Frontal cortex (tissue), 4 donors: ENCODE measurements around the gene IL36B. TPM values are rescaled to one million over a fixed set of nuclear protein-coding genes. Genes with fewer than 3 reads are reported as not detected.

Experiments used
- DNase-seq, 2 donors: peaks; one replicate each; pipeline ENCODE4 v3.0.0; 2012; ENCODE audit warnings: low spot score in 2 of 2
- FAIRE-seq: peaks from 2 replicates; lab custom pipeline; 2012; peaks lifted over from hg19 to GRCh38; lab: Jason Lieb, UNC
- total RNA-seq: library from RNA; depleted of rRNA; stranded (reverse); fragments of >200 nt; gene quantifications from one replicate; pipeline ENCODE4 v1.2.3, GENCODE V29; 2014
- donor health status: control.
- donor health status: control.
- donor health status: control.

IL36B gene
- total RNA-seq, 1 donor from 2014 or later, result not detected

GRCh38 chr2:113077921-113078320 is 25.3 kb upstream of the IL36B start:
- no peak for DNase-seq

GRCh38 chr2:113076954-113077669 is 24.4 kb upstream of the IL36B start:
- no peak for DNase-seq
- FAIRE-seq, result no peak

More at GRCh38 chr2:113077921-113078320, 25.3 kb upstream of the IL36B start:
- no peak for FAIRE-seq

GRCh38 chr2:113075600-113075999 is 22.9 kb upstream of the IL36B start:
- no peak for FAIRE-seq
- no peak for DNase-seq

GRCh38 chr2:113075030-113075429 is 22.4 kb upstream of the IL36B start:
- FAIRE-seq, result no peak
- no peak for DNase-seq

GRCh38 chr2:113073325-113073834 is 20.7 kb upstream of the IL36B start:
- FAIRE-seq (no peak), DNase-seq (no peak)

- FAIRE-seq (no peak), DNase-seq (no peak)
Measured at GRCh38 chr2:113072584-113072983, 19.9 kb upstream of the IL36B start.

GRCh38 chr2:113070606-113070975 is 17.9 kb upstream of the IL36B start:
- FAIRE-seq (no peak), DNase-seq (no peak)

- no peak for FAIRE-seq
- DNase-seq, result no peak
Measured at GRCh38 chr2:113069676-113070605, 17.3 kb upstream of the IL36B start.

GRCh38 chr2:113068706-113069485 is 16.2 kb upstream of the IL36B start:
- DNase-seq, result no peak
- FAIRE-seq, result no peak

- DNase-seq, result no peak
- no peak for FAIRE-seq
Measured at GRCh38 chr2:113068249-113068648, 15.6 kb upstream of the IL36B start.

- FAIRE-seq, result no peak
- no peak for DNase-seq
Measured at GRCh38 chr2:113067681-113068080, 15.0 kb upstream of the IL36B start, which contains the start of gene IL1F10. Gene IL1F10, plus strand, starts transcription at chr2:113067970. Its CDS starts 4,769 bp downstream, at chr2:113072739.

- no peak for DNase-seq
- FAIRE-seq, result no peak
Measured at GRCh38 chr2:113064898-113065297, 12.2 kb upstream of the IL36B start.

- FAIRE-seq, result no peak
- no peak for DNase-seq
Measured at GRCh38 chr2:113064281-113064680, 11.6 kb upstream of the IL36B start.

GRCh38 chr2:113061896-113062770 is 9.5 kb upstream of the IL36B start:
- FAIRE-seq (no peak), DNase-seq (no peak)

GRCh38 chr2:113061241-113061640 is 8.6 kb upstream of the IL36B start:
- FAIRE-seq (no peak), DNase-seq (no peak)

GRCh38 chr2:113060796-113061195 is 8.1 kb upstream of the IL36B start:
- FAIRE-seq (no peak), DNase-seq (no peak)

GRCh38 chr2:113060396-113060795 is 7.7 kb upstream of the IL36B start:
- FAIRE-seq (no peak), DNase-seq (no peak)

GRCh38 chr2:113058998-113059960 is 6.6 kb upstream of the IL36B start, which contains the start of gene IL36RN:
Gene IL36RN, plus strand, starts transcription at chr2:113059198. Its CDS starts 241 bp downstream, at chr2:113059439.
- no peak for FAIRE-seq
- DNase-seq, result no peak
